Mesendoderm (in vitro differentiated cells): Measurements from ENCODE around the gene RGS6.

Experiments
- DNase-seq: peaks from one replicate; pipeline ENCODE4 v3.0.0; 2013
- H2AK5ac ChIP-seq: 2 replicates; pipeline ENCODE4 v1.6.1; 2013; ENCODE audit warnings: low read length, inconsistent platforms
- H2BK120ac ChIP-seq: 2 replicates; pipeline ENCODE4 v1.6.1; 2013; ENCODE audit warnings: low read depth, mild to moderate bottlenecking, low read length, moderate library complexity, mixed read lengths
- H2BK15ac ChIP-seq: replicated peaks from 2 replicates; pipeline ENCODE4 v1.6.1; 2013; ENCODE audit warnings: low read depth, mild to moderate bottlenecking, moderate library complexity
- H2BK5ac ChIP-seq: 2 replicates; pipeline ENCODE4 v1.6.1; 2013; ENCODE audit warnings: low read length, inconsistent platforms
- H3K18ac ChIP-seq: 2 replicates; pipeline ENCODE4 v1.6.1; 2013; ENCODE audit warnings: mild to moderate bottlenecking, low read length, mixed read lengths
- H3K23ac ChIP-seq: one replicate; pipeline ENCODE4 v1.6.1; 2013; ENCODE audit warnings: low read length
- H3K27ac ChIP-seq: 2 replicates; pipeline ENCODE4 v1.5.1; 2013; ENCODE audit warnings: low read depth, mild to moderate bottlenecking, inconsistent platforms, low read length, moderate library complexity
- H3K27me3 ChIP-seq: 2 replicates; pipeline ENCODE4 v1.6.1; 2013; ENCODE audit warnings: low read length, control low read depth, mild to moderate bottlenecking, inconsistent platforms; ENCODE audit not compliant: insufficient read depth, poor library complexity
- H3K36me3 ChIP-seq: 2 replicates; pipeline ENCODE4 v1.6.1; 2013; ENCODE audit warnings: low read length, inconsistent platforms; ENCODE audit not compliant: control insufficient read depth, insufficient read depth
- H3K4ac ChIP-seq: one replicate; pipeline ENCODE4 v1.6.1; 2013; ENCODE audit warnings: low read depth, mild to moderate bottlenecking, low read length, moderate library complexity
- H3K4me1 ChIP-seq: 2 replicates; pipeline ENCODE4 v1.6.1; 2013; ENCODE audit warnings: low read depth, low read length, inconsistent platforms; ENCODE audit not compliant: control insufficient read depth
- H3K4me2 ChIP-seq: 2 replicates; pipeline ENCODE4 v1.6.1; 2013; ENCODE audit warnings: low read length
- H3K4me3 ChIP-seq: 2 replicates; pipeline ENCODE4 v1.5.1; 2013; ENCODE audit warnings: mild to moderate bottlenecking, low read length
- H3K56ac ChIP-seq: one replicate; pipeline ENCODE4 v1.6.1; 2013; ENCODE audit warnings: low read length
- H3K79me1 ChIP-seq: 2 replicates; pipeline ENCODE4 v1.6.1; 2013; ENCODE audit warnings: low read length, inconsistent platforms
- H3K79me2 ChIP-seq: 2 replicates; pipeline ENCODE4 v1.6.1; 2013; ENCODE audit warnings: mild to moderate bottlenecking, low read length; ENCODE audit not compliant: control insufficient read depth, insufficient read depth
- H3K9ac ChIP-seq: 2 replicates; pipeline ENCODE4 v1.6.1; 2013; ENCODE audit warnings: low read length, inconsistent platforms
- H4K5ac ChIP-seq: one replicate; pipeline ENCODE4 v1.6.1; 2013; ENCODE audit warnings: low read length
- H4K8ac ChIP-seq: one replicate; pipeline ENCODE4 v1.6.1; 2013; ENCODE audit warnings: low read depth, mild to moderate bottlenecking, control low read depth, low read length, moderate library complexity
- WGBS: extraction: QIAGEN DNeasy Blood & Tissue Kit; methylation state at CpG from one replicate; pipeline ENCODE4 v1.1.7; 2013; ENCODE audit warnings: low lambda C conversion rate, missing lambda C conversion rate; ENCODE audit not compliant: insufficient coverage; ENCODE audit errors: extremely low coverage; 5-methylcytosine and 5-hydroxymethylcytosine counted together

RGS6 gene

GRCh38 chr14:72094844-72095582 is 162.8 kb downstream of the RGS6 start:
- H3K36me3 ChIP-seq: no peaks in the 10 kb centered on the region
- no peak overlapping the region for H3K4me3 ChIP-seq
- no peak overlapping the region for H3K9ac ChIP-seq
- H3K23ac ChIP-seq: no peak overlapping the region
- H3K4ac ChIP-seq: no peak overlapping the region
- H2BK5ac ChIP-seq: no peak overlapping the region
- H2AK5ac ChIP-seq: no peak overlapping the region
- H3K27me3 ChIP-seq: no peaks in the 10 kb centered on the region
- H3K27ac ChIP-seq: no peak overlapping the region
- no peak overlapping the region for H2BK120ac ChIP-seq
- H4K8ac ChIP-seq: no peak overlapping the region
- no CpG with 5 or more reads among the region's 6 CpGs for WGBS
- no peaks in the 10 kb centered on the region for H3K4me1 ChIP-seq
- no peak overlapping the region for H3K18ac ChIP-seq
- no peaks in the 10 kb centered on the region for H3K79me2 ChIP-seq
- no peak overlapping the region for H2BK15ac ChIP-seq
- H3K56ac ChIP-seq: no peak overlapping the region
- no peak for DNase-seq
- H3K4me2 ChIP-seq: no peak overlapping the region
- H3K79me1 ChIP-seq: no peaks in the 10 kb centered on the region
- H4K5ac ChIP-seq: no peak overlapping the region

- H3K4ac ChIP-seq: no peak overlapping the region
- H4K5ac ChIP-seq: no peak overlapping the region
- no peak overlapping the region for H3K4me3 ChIP-seq
- H3K27ac ChIP-seq: no peak overlapping the region
- no peaks in the 10 kb centered on the region for H3K79me2 ChIP-seq
- H3K4me1 ChIP-seq: no peaks in the 10 kb centered on the region
- no peak overlapping the region for H3K18ac ChIP-seq
- DNase-seq: no peak
- no peaks in the 10 kb centered on the region for H3K79me1 ChIP-seq
- no peak overlapping the region for H2BK5ac ChIP-seq
- no peak overlapping the region for H3K56ac ChIP-seq
- no peak overlapping the region for H2BK120ac ChIP-seq
- no peak overlapping the region for H3K9ac ChIP-seq
- no peak overlapping the region for H2AK5ac ChIP-seq
- no peak overlapping the region for H3K4me2 ChIP-seq
- H3K23ac ChIP-seq: no peak overlapping the region
- no peak overlapping the region for H2BK15ac ChIP-seq
- no peaks in the 10 kb centered on the region for H3K36me3 ChIP-seq
- WGBS: no CpG with 5 or more reads among the region's 4 CpGs
- no peaks in the 10 kb centered on the region for H3K27me3 ChIP-seq
- H4K8ac ChIP-seq: no peak overlapping the region
These were observed 165.0 kb downstream of the RGS6 start for GRCh38 chr14:72097173-72097783.

GRCh38 chr14:72098210-72098609 is 166.0 kb downstream of the RGS6 start:
- Histone ChIP-seq H3K4me1 (no peaks in the 10 kb centered on the region), H3K27me3 (no peaks in the 10 kb centered on the region), H3K79me2 (no peaks in the 10 kb centered on the region), H2AK5ac (no peak overlapping the region), H3K4ac (no peak overlapping the region), H3K36me3 (no peaks in the 10 kb centered on the region), H2BK120ac (no peak overlapping the region), H4K5ac (no peak overlapping the region), H2BK5ac (no peak overlapping the region), H3K27ac (no peak overlapping the region), H3K4me3 (no peak overlapping the region), H3K79me1 (no peaks in the 10 kb centered on the region), H2BK15ac (no peak overlapping the region), H3K23ac (no peak overlapping the region), H3K4me2 (no peak overlapping the region), H4K8ac (no peak overlapping the region), H3K9ac (no peak overlapping the region), H3K18ac (no peak overlapping the region), H3K56ac (no peak overlapping the region)
- no peak for DNase-seq
- WGBS: no CpG with 5 or more reads among the region's 4 CpGs

- H3K18ac ChIP-seq: no peak overlapping the region
- no peak overlapping the region for H4K8ac ChIP-seq
- H3K79me2 ChIP-seq: no peaks in the 10 kb centered on the region
- WGBS: no CpG with 5 or more reads among the region's 3 CpGs
- H3K4ac ChIP-seq: no peak overlapping the region
- no peak overlapping the region for H3K9ac ChIP-seq
- no peak overlapping the region for H3K4me3 ChIP-seq
- no peak overlapping the region for H2AK5ac ChIP-seq
- H2BK120ac ChIP-seq: no peak overlapping the region
- no peak for DNase-seq
- no peaks in the 10 kb centered on the region for H3K36me3 ChIP-seq
- H3K56ac ChIP-seq: no peak overlapping the region
- no peaks in the 10 kb centered on the region for H3K4me1 ChIP-seq
- no peak overlapping the region for H4K5ac ChIP-seq
- no peak overlapping the region for H3K27ac ChIP-seq
- H3K23ac ChIP-seq: no peak overlapping the region
- H3K27me3 ChIP-seq: no peaks in the 10 kb centered on the region
- no peaks in the 10 kb centered on the region for H3K79me1 ChIP-seq
- H2BK5ac ChIP-seq: no peak overlapping the region
- no peak overlapping the region for H3K4me2 ChIP-seq
- H2BK15ac ChIP-seq: no peak overlapping the region
These were observed 167.3 kb downstream of the RGS6 start for GRCh38 chr14:72099566-72099965.

GRCh38 chr14:72104011-72104613 is 171.9 kb downstream of the RGS6 start:
- DNase-seq: peak; percentile 46
- H3K4me1 ChIP-seq: no peaks in the 10 kb centered on the region

More at GRCh38 chr14:72104011-72104613, 171.9 kb downstream of the RGS6 start:
- Histone ChIP-seq H3K4ac (no peak overlapping the region), H3K56ac (no peak overlapping the region), H3K36me3 (no peaks in the 10 kb centered on the region), H3K4me3 (no peak overlapping the region), H3K79me1 (no peaks in the 10 kb centered on the region), H2BK5ac (no peak overlapping the region), H3K27ac (no peak overlapping the region), H2BK15ac (no peak overlapping the region), H3K9ac (no peak overlapping the region), H4K8ac (no peak overlapping the region), H3K23ac (no peak overlapping the region), H3K4me2 (no peak overlapping the region), H3K27me3 (no peaks in the 10 kb centered on the region), H3K79me2 (no peaks in the 10 kb centered on the region), H2AK5ac (no peak overlapping the region), H4K5ac (no peak overlapping the region), H2BK120ac (no peak overlapping the region), H3K18ac (no peak overlapping the region)
- WGBS: no CpG with 5 or more reads among the region's 12 CpGs
